ENCODE measurements around the gene PPP4R3A.

PPP4R3A gene

GRCh38 chr14:91510171-91511042 is at the start of gene PPP4R3A:
TSS of gene PPP4R3A (minus strand) at chr14:91510310. CDS start at chr14:91509647, 663 bp downstream.
- Histone ChIP-seq H3K27me3 (replicated peaks; ENCODE audit: control insufficient read depth, insufficient read depth, low read length) (no peaks in the 10 kb centered on the region), H3K4me3 (replicated peaks; ENCODE audit: low read depth, low read length) (peak within 1 kb of the TSS; percentile 79), H3K36me3 (ENCODE audit: control insufficient read depth, insufficient read depth, low read length) (no peaks in the 10 kb centered on the region; the same call in 1 of the 2 replicates)
- DNase-seq (ENCODE audit: extremely low read depth, insufficient read length), result peak; percentile 98
- no peak for TF ChIP-seq CTCF (IDR thresholded peaks at IDR 0.05; ENCODE audit: insufficient read depth, low read length, poor library complexity, severe bottlenecking)

- no peak for DNase-seq (ENCODE audit: extremely low read depth, insufficient read length)
- Histone ChIP-seq H3K36me3 (ENCODE audit: control insufficient read depth, insufficient read depth, low read length) (no peaks in the 10 kb centered on the region), H3K27me3 (replicated peaks; ENCODE audit: control insufficient read depth, insufficient read depth, low read length) (no peaks in the 10 kb centered on the region), H3K4me3 (replicated peaks; ENCODE audit: low read depth, low read length) (no peak overlapping the region)
- TF ChIP-seq CTCF (IDR thresholded peaks at IDR 0.05; ENCODE audit: insufficient read depth, low read length, poor library complexity, severe bottlenecking), result no peak
These were observed 45.4 kb upstream of the PPP4R3A start for GRCh38 chr14:91555531-91555930.

GRCh38 chr14:91554535-91555332 is 44.6 kb upstream of the PPP4R3A start:
- DNase-seq (ENCODE audit: extremely low read depth, insufficient read length), result no peak
- no peak overlapping the region for H3K4me3 ChIP-seq (replicated peaks; ENCODE audit: low read depth, low read length)
- no peak for TF ChIP-seq CTCF (IDR thresholded peaks at IDR 0.05; ENCODE audit: insufficient read depth, low read length, poor library complexity, severe bottlenecking)
- H3K36me3 ChIP-seq (ENCODE audit: control insufficient read depth, insufficient read depth, low read length), result no peaks in the 10 kb centered on the region
- H3K27me3 ChIP-seq (replicated peaks; ENCODE audit: control insufficient read depth, insufficient read depth, low read length), result no peaks in the 10 kb centered on the region

- no peak for TF ChIP-seq CTCF (IDR thresholded peaks at IDR 0.05; ENCODE audit: insufficient read depth, low read length, poor library complexity, severe bottlenecking)
- DNase-seq (ENCODE audit: extremely low read depth, insufficient read length), result no peak
- Histone ChIP-seq H3K4me3 (replicated peaks; ENCODE audit: low read depth, low read length) (no peak overlapping the region), H3K36me3 (ENCODE audit: control insufficient read depth, insufficient read depth, low read length) (no peaks in the 10 kb centered on the region), H3K27me3 (replicated peaks; ENCODE audit: control insufficient read depth, insufficient read depth, low read length) (0 out of 2 replicates have a peak, but pooled peaks cover 1% of the 10 kb centered on the region)
These were observed 38.0 kb upstream of the PPP4R3A start for GRCh38 chr14:91548108-91548507.

GRCh38 chr14:91545946-91546716 is 36.0 kb upstream of the PPP4R3A start:
- Histone ChIP-seq H3K4me3 (replicated peaks; ENCODE audit: low read depth, low read length) (no peak overlapping the region), H3K27me3 (replicated peaks; ENCODE audit: control insufficient read depth, insufficient read depth, low read length) (0 out of 2 replicates have a peak, but pooled peaks cover 1% of the 10 kb centered on the region), H3K36me3 (ENCODE audit: control insufficient read depth, insufficient read depth, low read length) (no peaks in the 10 kb centered on the region)
- TF ChIP-seq CTCF (IDR thresholded peaks at IDR 0.05; ENCODE audit: insufficient read depth, low read length, poor library complexity, severe bottlenecking), result no peak
- no peak for DNase-seq (ENCODE audit: extremely low read depth, insufficient read length)
